Heart left ventricle (tissue), 16 donors: ENCODE results near the gene TXNDC17. TPM values are rescaled to one million over a fixed set of nuclear protein-coding genes. Genes with fewer than 3 reads are reported as not detected.
"Not testable (repeated sequence)": the region's sequence is repeated elsewhere in the genome, so short reads cannot be mapped to it uniquely, and the experiment has no call there.

ENCODE experiments used
- ATAC-seq, 4 donors: fragments of 200-7000 bp; cut with Tn5 transposase; one replicate each; pipeline ENCODE4 v1.9.1; 2020 to 2022; ENCODE audit warnings: moderate library complexity in 4 of 4, mild to moderate bottlenecking in 3 of 4, moderate number of reproducible peaks in 1 of 4
- DNase-seq, 5 donors: peaks; one replicate each; pipeline ENCODE4 v3.0.0-alpha.2; 2020
- H3K27ac ChIP-seq, 12 donors: fragments of 200-600 bp; sonication (generic) in 4 of 12; one replicate each; pipeline versions ENCODE4 v1.5.0 to v1.8.0; 2016 to 2022; ENCODE audit warnings: mild to moderate bottlenecking in 2 of 12
- H3K27me3 ChIP-seq, 9 donors: fragments of 200-600 bp; sonication (generic) in 2 of 9; one replicate each; pipeline versions ENCODE4 v1.5.1 to v1.8.0; 2016 to 2022; ENCODE audit warnings: mild to moderate bottlenecking in 3 of 9
- H3K36me3 ChIP-seq, 9 donors: fragments of 200-600 bp; sonication (generic) in 2 of 9; one replicate each; pipeline versions ENCODE4 v1.5.0 to v1.8.0; 2018 to 2022; ENCODE audit warnings: mild to moderate bottlenecking in 2 of 9
- H3K4me1 ChIP-seq, 12 donors: fragments of 200-600 bp; sonication (generic) in 4 of 12; one replicate each; pipeline versions ENCODE4 v1.5.0 to v1.8.0; 2016 to 2022; ENCODE audit warnings: mild to moderate bottlenecking in 3 of 12
- H3K4me3 ChIP-seq, 12 donors: fragments of 200-600 bp; sonication (generic) in 4 of 12; one replicate each; pipeline versions ENCODE4 v1.5.0 to v1.8.0; 2017 to 2022; ENCODE audit warnings: mild to moderate bottlenecking in 9 of 12, moderate library complexity in 4 of 12
- H3K9me3 ChIP-seq, 12 donors: fragments of 200-600 bp; sonication (generic) in 4 of 12; one replicate each; pipeline versions ENCODE4 v1.5.0 to v1.8.0; 2016 to 2022; ENCODE audit warnings: mild to moderate bottlenecking in 1 of 12
- CTCF ChIP-seq, 12 donors: fragments of 200-600 bp; sonication (generic) in 4 of 12; IDR thresholded peaks; one replicate each; pipeline versions ENCODE4 v1.5.0 to v1.8.0; 2018 to 2022; ENCODE audit warnings: antibody characterized with exemption in 12 of 12, mild to moderate bottlenecking in 5 of 12
- POLR2A ChIP-seq, 2 donors: fragments of 450-650 bp; IDR thresholded peaks; one replicate each; pipeline ENCODE4 v1.6.1; 2017; ENCODE audit warnings: antibody characterized with exemption in 2 of 2, mild to moderate bottlenecking in 2 of 2, moderate library complexity in 2 of 2
- WGBS, 4 donors: extraction: QIAGEN DNeasy Blood & Tissue Kit in 2 of 4; methylation state at CpG; one replicate each; pipeline versions ENCODE4 v1.1.5 to v1.1.7; 2013 to 2018; 5-methylcytosine and 5-hydroxymethylcytosine counted together
- intact Hi-C, 10 donors: fragments of 100-400 bp; cut with DNase I; formaldehyde crosslinking; loops; one replicate each; pipeline versions ENCODE4 v1.11.1 to v1.14.2; 2022
- polyA plus RNA-seq, 2 donors: library from polyadenylated mRNA; stranded (reverse); fragments of 200-250 nt; gene quantifications; one replicate each; pipeline ENCODE4 v1.2.3, GENCODE V29; 2013
- total RNA-seq, 9 donors: library from RNA; depleted of rRNA in 2 of 9; stranded (reverse); fragments of >200 nt in 2 of 9; fragmentation: NEBNext Ultra II Directional in 3 of 9; extraction: Animal tissue kit (Norgen Biotek cat#: 25700) in 3 of 9; gene quantifications; one replicate each; pipeline versions ENCODE4 v1.1.0 to v1.2.4, GENCODE V29; 2016 to 2023
- donor health status: ischemic (EF 13 %, LVEDD 7.1; RV severe dilation, severe dysfunction).
- donor health status: healthy with polysubstance abuse.
- donor health status: DM: no; HTN: yes; CAD: no.
- donor health status: DM: no; HTN: no; CAD: no.
- donor health status: ischemic (EF 25% LVEDD 6.9; RV normal size, moderate dysfunction).
- donor health status: ischemic (EF 25% LVEDD 5.7; RV mildly dilated, moderate dysfunction).
- donor health status: healthy.
- donor health status: DM: yes; HTN: yes; CAD: no.
- donor health status: ischemic (EF 35%, LVEDD 5.7; RV mildly dilated, moderate dysfunction).
- donor health status: nonischemic (EF 11% LVEDD 7.7; RV severe dilation, severe dysfunction).
- donor health status: DM: yes; HTN: yes; CAD: no.
- donor health status: PGD.
- donor health status: ischemic (EF 29% LVEDD 5.4; RV normal size, mild dysfunction).
- donor health status: nonischemic (EF 23%, LVEDD 6.1; RV moderate dilation, normal function).

TXNDC17 gene
- total and polyA plus RNA-seq, 11 donors: 31.5 to 221 (median 62.8) TPM

GRCh38 chr17:6686026-6686425 lies 45.2 kb downstream of the TXNDC17 start:
- 84 to 88% (median 85%) methylated on average over 4 of the region's 4 CpGs for WGBS, 4 donors

GRCh38 chr17:6688944-6689343 lies 48.1 kb downstream of the TXNDC17 start:
- H3K4me1 ChIP-seq: no peaks in the 10 kb centered on the region
- TF ChIP-seq POLR2A (IDR thresholded peaks at IDR 0.05) (no peak), CTCF (IDR thresholded peaks at IDR 0.05) (no peak)
- H3K4me3 ChIP-seq: no peak overlapping the region
- peaks cover 0 to 13% (median 0%) of the 10 kb centered on the region in 9 donors for H3K27me3 ChIP-seq
- intact Hi-C loops: no loop called here
- H3K9me3 ChIP-seq: no peaks in the 10 kb centered on the region
- no peak for ATAC-seq
- no peak overlapping the region for H3K27ac ChIP-seq
- no peak for DNase-seq
- WGBS, 4 donors: 80 to 90% (median 87%) methylated on average over 9 of the region's 9 CpGs
- no peaks in the 10 kb centered on the region for H3K36me3 ChIP-seq

More at GRCh38 chr17:6686026-6686425, 45.2 kb downstream of the TXNDC17 start:
- Histone ChIP-seq H3K9me3 (no peaks in the 10 kb centered on the region), H3K27ac (no peak overlapping the region), H3K4me1 (no peaks in the 10 kb centered on the region), H3K36me3 (no peaks in the 10 kb centered on the region), H3K27me3 (peaks cover 0 to 13% (median 0%) of the 10 kb centered on the region in 9 donors), H3K4me3 (no peak overlapping the region)
- DNase-seq (no peak), ATAC-seq (no peak)
- TF ChIP-seq CTCF (IDR thresholded peaks at IDR 0.05) (no peak), POLR2A (IDR thresholded peaks at IDR 0.05) (no peak)
- intact Hi-C loops: no loop called here

GRCh38 chr17:6690641-6691040 lies 49.8 kb downstream of the TXNDC17 start:
- no peak overlapping the region for H3K27ac ChIP-seq
- DNase-seq (no peak), ATAC-seq (no peak)
- no peaks in the 10 kb centered on the region for H3K9me3 ChIP-seq
- TF ChIP-seq CTCF (IDR thresholded peaks at IDR 0.05): no peak
- TF ChIP-seq POLR2A (IDR thresholded peaks at IDR 0.05): no peak
- intact Hi-C loops: no loop called here
- H3K27me3 ChIP-seq: peaks cover 0 to 7% (median 0%) of the 10 kb centered on the region in 9 donors
- H3K4me3 ChIP-seq: no peak overlapping the region
- H3K4me1 ChIP-seq: no peaks in the 10 kb centered on the region
- WGBS, 4 donors: 80 to 89% (median 83%) methylated on average over 11 of the region's 11 CpGs
- H3K36me3 ChIP-seq: no peaks in the 10 kb centered on the region

- Histone ChIP-seq H3K4me3 (no peak overlapping the region), H3K27me3 (peaks cover 0 to 7% (median 0%) of the 10 kb centered on the region in 9 donors), H3K27ac (no peak overlapping the region), H3K36me3 (no peaks in the 10 kb centered on the region), H3K4me1 (no peaks in the 10 kb centered on the region), H3K9me3 (no peaks in the 10 kb centered on the region)
- 78 to 83% (median 80%) methylated on average over 3 of the region's 3 CpGs for WGBS, 4 donors
- intact Hi-C loops: no loop called here
- DNase-seq: no peak
- TF ChIP-seq CTCF (IDR thresholded peaks at IDR 0.05): no peak
- TF ChIP-seq POLR2A (IDR thresholded peaks at IDR 0.05): no peak
- ATAC-seq: no peak
These were observed 50.7 kb downstream of the TXNDC17 start for GRCh38 chr17:6691546-6691945.

- H3K27ac ChIP-seq, intact Hi-C loops: not testable (repeated sequence)
These were observed 51.1 kb downstream of the TXNDC17 start for GRCh38 chr17:6691958-6692357.

More at GRCh38 chr17:6691958-6692357, 51.1 kb downstream of the TXNDC17 start:
- WGBS, 4 donors: 62 to 71% (median 66%) methylated on average over 6 of the region's 6 CpGs
- not testable (repeated sequence) for H3K36me3 ChIP-seq, H3K4me1 ChIP-seq, DNase-seq, ATAC-seq, H3K4me3 ChIP-seq, H3K9me3 ChIP-seq, H3K27me3 ChIP-seq
